Stomach smooth muscle (tissue), 2 donors: ENCODE measurements around the gene MYO15B.

Experiments
- H3K27ac ChIP-seq: one replicate; pipeline ENCODE4 v1.7.0; 2013; ENCODE audit warnings: mild to moderate bottlenecking, low read length, inconsistent platforms
- H3K27me3 ChIP-seq, 2 donors: one replicate each; pipeline ENCODE4 v1.7.0; 2013; ENCODE audit warnings: low read length in 2 of 2; ENCODE audit not compliant: insufficient read depth in 2 of 2, control insufficient read depth in 1 of 2
- H3K36me3 ChIP-seq, 2 donors: one replicate each; pipeline ENCODE4 v1.7.0; 2013; ENCODE audit warnings: low read length in 2 of 2; ENCODE audit not compliant: control insufficient read depth in 2 of 2, insufficient read depth in 2 of 2
- H3K4me1 ChIP-seq: one replicate; pipeline ENCODE4 v1.7.0; 2013; ENCODE audit warnings: low read length; ENCODE audit not compliant: control insufficient read depth, insufficient read depth
- H3K4me3 ChIP-seq, 2 donors: one replicate each; pipeline ENCODE4 v1.7.0; 2013; ENCODE audit warnings: low read length in 2 of 2
- H3K9ac ChIP-seq, 2 donors: one replicate each; pipeline ENCODE4 v1.7.0; 2013; ENCODE audit warnings: low read length in 2 of 2, mild to moderate bottlenecking in 1 of 2
- H3K9me3 ChIP-seq, 2 donors: one replicate each; pipeline ENCODE4 v1.7.0; 2013; ENCODE audit warnings: low read length in 2 of 2; ENCODE audit not compliant: control insufficient read depth in 2 of 2
- donor health status: healthy.
- donor health status: Pancreatic carcinoma.

MYO15B gene

GRCh38 chr17:75594499-75595283 lies 7.1 kb downstream of the MYO15B start:
- Histone ChIP-seq H3K4me3 (no peak overlapping the region), H3K9ac (no peak overlapping the region), H3K36me3 (no peaks in the 10 kb centered on the region), H3K9me3 (no peaks in the 10 kb centered on the region), H3K4me1 (peaks cover 4% of the 10 kb centered on the region), H3K27me3 (no peaks in the 10 kb centered on the region), H3K27ac (no peak overlapping the region)

DNA sequence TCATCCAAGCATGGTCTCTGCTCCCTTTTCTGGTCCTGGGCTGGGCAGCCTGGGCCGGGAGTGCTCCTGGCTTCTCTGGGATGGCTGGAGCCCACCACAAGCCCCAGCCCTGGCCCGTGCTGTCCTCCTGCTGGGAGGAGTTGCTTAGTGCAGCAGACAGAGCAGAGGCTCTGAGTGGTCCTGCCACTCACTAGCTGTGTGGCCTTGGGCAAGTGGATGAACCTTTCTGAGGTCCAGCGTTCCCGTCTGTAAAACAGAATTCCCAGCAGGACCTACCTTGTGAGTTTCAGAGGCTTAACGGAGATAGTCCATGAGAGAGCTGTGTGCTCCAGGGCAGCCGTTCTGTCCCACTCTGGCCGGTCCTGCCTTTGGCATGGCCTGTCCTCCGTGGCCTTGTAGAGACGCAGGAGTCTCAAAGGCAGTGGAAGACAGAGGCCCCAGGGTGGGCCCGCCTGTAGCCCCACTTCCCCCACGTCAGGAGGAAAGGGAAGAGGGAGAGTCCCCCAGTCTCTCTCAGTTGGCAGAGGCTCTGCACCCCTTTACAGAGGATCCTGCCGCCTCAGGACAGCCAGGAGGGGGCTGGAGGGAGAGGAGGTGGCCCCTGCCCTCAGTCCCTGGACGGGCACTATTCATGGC lies 7.8 kb downstream of the MYO15B start:
- H3K9ac ChIP-seq: no peak overlapping the region
- no peaks in the 10 kb centered on the region for H3K4me1 ChIP-seq
- no peaks in the 10 kb centered on the region for H3K36me3 ChIP-seq
- H3K4me3 ChIP-seq: no peak overlapping the region
- no peak overlapping the region for H3K27ac ChIP-seq
- no peaks in the 10 kb centered on the region for H3K27me3 ChIP-seq
- no peaks in the 10 kb centered on the region for H3K9me3 ChIP-seq

- Histone ChIP-seq H3K9ac (no peak overlapping the region), H3K27me3 (no peaks in the 10 kb centered on the region), H3K4me3 (no peak overlapping the region), H3K4me1 (no peaks in the 10 kb centered on the region), H3K27ac (no peak overlapping the region), H3K9me3 (no peaks in the 10 kb centered on the region), H3K36me3 (no peaks in the 10 kb centered on the region)
These were observed 8.3 kb downstream of the MYO15B start for GRCh38 chr17:75595920-75596313.

DNA sequence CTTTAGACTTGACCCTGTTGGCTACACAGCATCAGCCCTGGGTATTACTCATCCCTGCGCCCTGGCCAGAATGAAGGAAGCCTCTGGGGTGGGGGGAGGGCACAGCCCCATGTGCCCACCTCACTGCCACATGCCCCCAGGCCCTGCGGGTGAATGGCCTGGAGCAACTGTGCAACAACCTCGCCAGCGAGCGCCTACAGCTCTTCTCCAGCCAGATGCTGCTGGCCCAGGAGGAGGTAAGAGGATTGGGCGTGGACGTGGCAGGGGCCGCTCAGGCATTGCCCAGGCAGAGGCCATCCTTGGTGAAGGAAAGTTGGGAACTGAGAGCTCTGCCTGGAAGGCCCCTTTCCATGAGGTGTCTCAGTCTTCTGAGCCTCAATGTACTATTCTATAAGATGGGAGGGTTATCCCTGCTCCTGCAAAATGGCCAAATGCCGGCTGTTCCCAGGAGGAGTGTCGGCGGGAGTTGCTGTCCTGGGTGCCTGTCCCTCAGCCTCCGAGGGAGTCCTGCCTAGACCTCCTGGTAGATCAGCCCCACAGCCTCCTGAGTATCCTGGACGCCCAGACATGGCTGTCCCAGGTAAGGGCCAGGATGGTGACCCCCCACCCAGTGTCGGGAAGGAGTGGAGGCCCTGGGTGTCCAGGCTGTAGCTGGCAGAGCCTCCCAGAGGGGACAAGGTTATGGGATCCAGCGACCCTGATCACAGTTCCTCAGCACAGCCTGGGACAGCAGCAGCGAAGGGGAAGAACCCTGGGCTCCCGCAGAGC lies 8.9 kb downstream of the MYO15B start:
- no peaks in the 10 kb centered on the region for H3K27me3 ChIP-seq

GRCh38 chr17:75601057-75601987 lies 13.7 kb downstream of the MYO15B start:
- Histone ChIP-seq H3K27me3 (no peaks in the 10 kb centered on the region), H3K4me1 (peaks cover 4% of the 10 kb centered on the region), H3K27ac (no peak overlapping the region), H3K36me3 (no peaks in the 10 kb centered on the region), H3K9ac (no peak overlapping the region), H3K4me3 (no peak overlapping the region), H3K9me3 (no peaks in the 10 kb centered on the region)

More for the DNA sequence above, 8.9 kb downstream of the MYO15B start:
- H3K9me3 ChIP-seq: no peaks in the 10 kb centered on the region
- H3K4me3 ChIP-seq: no peak overlapping the region
- H3K9ac ChIP-seq: no peak overlapping the region
- H3K27ac ChIP-seq: no peak overlapping the region
- H3K4me1 ChIP-seq: no peaks in the 10 kb centered on the region
- H3K36me3 ChIP-seq: no peaks in the 10 kb centered on the region

GRCh38 chr17:75602644-75603043 lies 15.0 kb downstream of the MYO15B start:
- Histone ChIP-seq H3K4me1 (peaks cover 4% of the 10 kb centered on the region), H3K9me3 (no peaks in the 10 kb centered on the region), H3K27ac (no peak overlapping the region), H3K27me3 (no peaks in the 10 kb centered on the region), H3K36me3 (peaks cover 0 to 2% of the 10 kb centered on the region in 2 donors), H3K9ac (no peak overlapping the region), H3K4me3 (no peak overlapping the region)

DNA sequence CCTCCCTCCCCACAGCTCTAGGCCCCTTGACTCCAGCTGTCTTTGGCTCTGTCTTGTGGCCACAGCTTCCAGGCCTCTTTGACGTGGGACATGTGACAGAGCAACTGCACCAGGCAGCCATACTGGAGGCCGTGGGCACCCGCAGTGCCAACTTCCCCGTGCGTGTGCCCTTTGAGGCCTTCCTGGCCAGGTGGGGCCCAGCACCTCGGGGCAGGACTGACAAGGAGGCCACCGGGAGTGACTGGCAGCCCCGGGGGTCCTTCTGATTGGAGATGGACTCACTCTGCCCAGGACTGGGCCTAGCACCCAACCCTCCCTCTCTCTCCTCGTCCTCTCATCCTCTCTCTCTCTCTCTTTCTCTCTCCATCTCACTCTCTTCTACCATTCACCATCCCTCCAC lies 15.5 kb downstream of the MYO15B start:
- Histone ChIP-seq H3K4me3 (no peak overlapping the region), H3K4me1 (peaks cover 4% of the 10 kb centered on the region), H3K27ac (no peak overlapping the region), H3K9me3 (no peaks in the 10 kb centered on the region), H3K36me3 (peaks cover 0 to 2% of the 10 kb centered on the region in 2 donors), H3K27me3 (no peaks in the 10 kb centered on the region), H3K9ac (no peak overlapping the region)

- Histone ChIP-seq H3K4me3 (no peak overlapping the region), H3K27me3 (no peaks in the 10 kb centered on the region), H3K9me3 (no peaks in the 10 kb centered on the region), H3K9ac (no peak overlapping the region), H3K27ac (no peak overlapping the region), H3K4me1 (peaks cover 4% of the 10 kb centered on the region), H3K36me3 (peaks cover 0 to 2% of the 10 kb centered on the region in 2 donors)
These were observed 16.6 kb downstream of the MYO15B start for GRCh38 chr17:75604034-75604695.

GRCh38 chr17:75605790-75606189 lies 18.2 kb downstream of the MYO15B start:
- Histone ChIP-seq H3K27me3 (no peaks in the 10 kb centered on the region), H3K9ac (no peak overlapping the region), H3K4me1 (peaks cover 4% of the 10 kb centered on the region), H3K36me3 (peaks cover 0 to 2% of the 10 kb centered on the region in 2 donors), H3K9me3 (no peaks in the 10 kb centered on the region), H3K27ac (no peak overlapping the region), H3K4me3 (no peak overlapping the region)

DNA sequence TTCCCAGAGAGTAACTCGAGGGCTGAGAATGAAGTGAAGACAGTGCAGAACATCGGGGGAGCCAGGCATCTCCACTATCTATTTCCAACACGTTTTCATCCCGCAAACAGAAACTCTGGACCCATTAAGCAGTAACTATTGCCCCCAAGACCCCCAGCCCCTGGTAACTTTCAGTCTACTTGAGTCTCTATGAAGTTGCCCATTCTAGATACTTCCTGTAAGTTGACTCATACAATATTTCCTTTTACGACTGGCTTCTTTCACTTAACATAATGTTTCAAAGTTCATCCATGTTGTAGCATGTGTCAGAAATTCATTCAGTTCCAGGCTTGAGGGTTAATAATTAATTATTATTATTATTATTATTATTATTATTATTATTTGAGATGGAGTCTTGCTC lies 19.5 kb downstream of the MYO15B start:
- no peak overlapping the region for H3K4me3 ChIP-seq
- peaks cover 1 to 2% of the 10 kb centered on the region in 2 donors for H3K36me3 ChIP-seq
- no peak overlapping the region for H3K27ac ChIP-seq
- H3K9ac ChIP-seq: no peak overlapping the region
- H3K27me3 ChIP-seq: no peaks in the 10 kb centered on the region
- peaks cover 4% of the 10 kb centered on the region for H3K4me1 ChIP-seq
- no peaks in the 10 kb centered on the region for H3K9me3 ChIP-seq
